Sigmoid colon (tissue), 7 donors: ENCODE data around the gene CBFA2T2. TPM values are rescaled to one million over a fixed set of nuclear protein-coding genes. Genes with fewer than 3 reads are reported as not detected.
"Not testable (repeated sequence)": the region's sequence is repeated elsewhere in the genome, so short reads cannot be mapped to it uniquely, and the experiment has no call there.

Experiments used
- DNase-seq: peaks from one replicate; pipeline ENCODE4 v3.0.0-alpha.2; 2019
- H3K27ac ChIP-seq, 4 donors: fragments of 200-600 bp; sonication (generic); one replicate each; pipeline ENCODE4 v1.5.1; 2016 to 2019; ENCODE audit warnings: mild to moderate bottlenecking in 1 of 4
- H3K27me3 ChIP-seq, 3 donors: fragments of 200-600 bp; sonication (generic); one replicate each; pipeline ENCODE4 v1.5.1; 2019; ENCODE audit warnings: mild to moderate bottlenecking in 1 of 3
- H3K36me3 ChIP-seq, 4 donors: fragments of 200-600 bp; sonication (generic); one replicate each; pipeline ENCODE4 v1.5.1; 2016 to 2019
- H3K4me1 ChIP-seq, 4 donors: fragments of 200-600 bp; sonication (generic); one replicate each; pipeline ENCODE4 v1.5.1; 2017 to 2019
- H3K4me3 ChIP-seq, 4 donors: fragments of 200-600 bp; sonication (generic); one replicate each; pipeline ENCODE4 v1.5.1; 2017 to 2019; ENCODE audit warnings: mild to moderate bottlenecking in 2 of 4, moderate library complexity in 1 of 4
- H3K9me3 ChIP-seq, 4 donors: fragments of 200-600 bp in 3 of 4; sonication (generic) in 3 of 4; one replicate each; pipeline versions ENCODE4 v1.5.1 to v1.6.1; 2013 to 2019
- EP300 ChIP-seq, 4 donors: sonication (generic); formaldehyde crosslinking; IDR thresholded peaks; one replicate each; pipeline ENCODE4 v1.6.1; 2017; ENCODE audit warnings: antibody characterized with exemption in 4 of 4
- POLR2A ChIP-seq, 2 donors: fragments of 450-650 bp; IDR thresholded peaks; one replicate each; pipeline ENCODE4 v1.6.1; 2016; ENCODE audit warnings: antibody characterized with exemption in 2 of 2, mild to moderate bottlenecking in 2 of 2, moderate library complexity in 2 of 2
- POLR2AphosphoS5 ChIP-seq, 4 donors: sonication (generic); formaldehyde crosslinking; IDR thresholded peaks; one replicate each; pipeline ENCODE4 v1.6.1; 2017; ENCODE audit warnings: antibody characterized with exemption in 4 of 4
- WGBS, 2 donors: extraction: QIAGEN DNeasy Blood & Tissue Kit; methylation state at CpG; one replicate each; pipeline ENCODE4 v1.1.7; 2013; 5-methylcytosine and 5-hydroxymethylcytosine counted together
- intact Hi-C: fragments of 100-400 bp; cut with DNase I; formaldehyde crosslinking; loops from one replicate; pipeline ENCODE4 v1.15.1; 2023
- polyA plus RNA-seq, 3 donors: library from polyadenylated mRNA; stranded (reverse); fragments of 200-250 nt; gene quantifications; one replicate each; pipeline ENCODE4 v1.2.3, GENCODE V29; 2013
- total RNA-seq, 4 donors: library from RNA; depleted of rRNA; stranded (reverse); fragments of >200 nt; gene quantifications; one replicate each; pipeline ENCODE4 v1.1.0, GENCODE V29; 2016
- TF ChIP-seq, protein P1 (sequence below), 4 experiments: fragments of 450-650 bp in 3 of 4; fragments of 200-600 bp in 1 of 4; IDR thresholded peaks; one replicate each; pipeline ENCODE4 v1.5.1; 2016 to 2019; ENCODE audit warnings: antibody characterized with exemption in 4 of 4, mild to moderate bottlenecking in 3 of 4, moderate library complexity in 2 of 4
- donor health status: healthy with polysubstance abuse.
- donor health status: Bipolar disorder and iron deficiency.
- donor health status: healthy.

Gene CBFA2T2
- total and polyA plus RNA-seq, 7 donors, result 5.4 to 26.0 (median 17.1) TPM

DNA sequence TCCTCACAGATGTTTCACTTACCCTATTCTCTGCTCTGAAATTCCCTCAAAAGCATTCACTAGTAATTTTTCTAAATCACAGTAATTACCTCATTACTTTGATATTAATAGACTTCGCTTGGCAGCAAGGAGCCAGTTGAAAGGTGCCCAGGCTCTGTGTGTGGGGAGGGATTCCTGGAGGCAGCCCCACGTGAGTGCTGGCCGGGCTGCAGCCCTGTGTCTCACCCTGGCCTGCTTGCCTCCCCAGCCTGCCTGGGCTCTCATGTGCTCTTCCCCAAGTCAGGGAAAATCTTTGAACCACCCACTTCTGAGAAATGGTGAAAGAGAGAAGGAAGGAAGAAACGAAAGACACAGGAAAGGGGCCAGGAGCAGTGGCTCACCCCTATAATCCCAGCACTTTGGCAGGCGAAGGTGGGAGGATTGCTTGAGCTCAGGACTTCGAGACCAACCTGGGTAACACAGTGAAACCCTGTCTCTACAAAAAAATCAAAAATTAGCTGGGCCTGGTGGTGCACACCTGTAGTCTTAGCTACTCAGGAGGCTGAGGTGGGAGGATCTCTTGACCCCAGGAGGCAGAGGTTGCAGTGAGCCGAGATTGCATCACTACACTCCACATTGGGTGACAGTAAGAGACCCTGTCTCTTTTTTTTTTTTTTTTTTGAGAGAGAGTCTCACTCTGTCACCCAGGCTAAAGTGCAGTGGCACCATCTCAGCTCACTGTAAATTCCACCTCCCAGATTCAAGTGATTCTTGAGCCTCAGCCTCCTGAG lies 26.4 kb upstream of the CBFA2T2 start:
- Histone ChIP-seq H3K4me1 (no peaks in the 10 kb centered on the region), H3K36me3 (no peaks in the 10 kb centered on the region), H3K27me3 (no peaks in the 10 kb centered on the region), H3K27ac (no peak overlapping the region), H3K9me3 (no peaks in the 10 kb centered on the region), H3K4me3 (no peak overlapping the region)
- WGBS, 2 donors, result 89 to 94% methylated on average over 7 of the region's 7 CpGs
- intact Hi-C loops, result no loop called here
- no peak for DNase-seq
- TF ChIP-seq, protein P1, sequence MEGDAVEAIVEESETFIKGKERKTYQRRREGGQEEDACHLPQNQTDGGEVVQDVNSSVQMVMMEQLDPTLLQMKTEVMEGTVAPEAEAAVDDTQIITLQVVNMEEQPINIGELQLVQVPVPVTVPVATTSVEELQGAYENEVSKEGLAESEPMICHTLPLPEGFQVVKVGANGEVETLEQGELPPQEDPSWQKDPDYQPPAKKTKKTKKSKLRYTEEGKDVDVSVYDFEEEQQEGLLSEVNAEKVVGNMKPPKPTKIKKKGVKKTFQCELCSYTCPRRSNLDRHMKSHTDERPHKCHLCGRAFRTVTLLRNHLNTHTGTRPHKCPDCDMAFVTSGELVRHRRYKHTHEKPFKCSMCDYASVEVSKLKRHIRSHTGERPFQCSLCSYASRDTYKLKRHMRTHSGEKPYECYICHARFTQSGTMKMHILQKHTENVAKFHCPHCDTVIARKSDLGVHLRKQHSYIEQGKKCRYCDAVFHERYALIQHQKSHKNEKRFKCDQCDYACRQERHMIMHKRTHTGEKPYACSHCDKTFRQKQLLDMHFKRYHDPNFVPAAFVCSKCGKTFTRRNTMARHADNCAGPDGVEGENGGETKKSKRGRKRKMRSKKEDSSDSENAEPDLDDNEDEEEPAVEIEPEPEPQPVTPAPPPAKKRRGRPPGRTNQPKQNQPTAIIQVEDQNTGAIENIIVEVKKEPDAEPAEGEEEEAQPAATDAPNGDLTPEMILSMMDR (IDR thresholded peaks at IDR 0.05), result no peak
- TF ChIP-seq POLR2AphosphoS5 (IDR thresholded peaks at IDR 0.05), result no peak
- TF ChIP-seq POLR2A (IDR thresholded peaks at IDR 0.05), result no peak
- no peak for TF ChIP-seq EP300 (IDR thresholded peaks at IDR 0.05)

DNA sequence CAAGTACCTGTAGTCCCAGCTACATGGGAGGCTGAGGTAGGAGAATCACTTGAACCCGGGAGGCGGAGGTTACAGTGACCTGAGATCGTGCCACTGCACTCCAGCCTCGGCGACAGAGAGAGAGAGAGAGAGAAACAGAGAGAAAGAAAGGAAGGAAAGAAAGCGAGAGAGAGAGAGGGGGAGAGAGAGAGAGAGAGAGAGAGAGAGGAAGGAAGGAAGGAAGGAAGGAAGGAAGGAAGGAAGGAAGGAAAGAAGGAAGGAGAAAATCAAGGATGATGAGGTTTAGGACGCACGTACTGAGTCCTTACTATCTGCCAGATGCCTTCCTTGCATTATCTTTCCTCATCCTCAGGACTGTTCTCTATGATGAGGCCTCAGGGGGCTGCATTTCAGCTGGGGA lies 25.1 kb upstream of the CBFA2T2 start:
- H3K27ac ChIP-seq, result peak overlapping the region in 2 of 4 donors; percentile 4 to 14
- H3K9me3 ChIP-seq, H3K4me1 ChIP-seq, H3K36me3 ChIP-seq, H3K4me3 ChIP-seq, DNase-seq, H3K27me3 ChIP-seq, intact Hi-C loops: not testable (repeated sequence)
- 91 to 96% methylated on average over 8 of the region's 8 CpGs for WGBS, 2 donors

DNA sequence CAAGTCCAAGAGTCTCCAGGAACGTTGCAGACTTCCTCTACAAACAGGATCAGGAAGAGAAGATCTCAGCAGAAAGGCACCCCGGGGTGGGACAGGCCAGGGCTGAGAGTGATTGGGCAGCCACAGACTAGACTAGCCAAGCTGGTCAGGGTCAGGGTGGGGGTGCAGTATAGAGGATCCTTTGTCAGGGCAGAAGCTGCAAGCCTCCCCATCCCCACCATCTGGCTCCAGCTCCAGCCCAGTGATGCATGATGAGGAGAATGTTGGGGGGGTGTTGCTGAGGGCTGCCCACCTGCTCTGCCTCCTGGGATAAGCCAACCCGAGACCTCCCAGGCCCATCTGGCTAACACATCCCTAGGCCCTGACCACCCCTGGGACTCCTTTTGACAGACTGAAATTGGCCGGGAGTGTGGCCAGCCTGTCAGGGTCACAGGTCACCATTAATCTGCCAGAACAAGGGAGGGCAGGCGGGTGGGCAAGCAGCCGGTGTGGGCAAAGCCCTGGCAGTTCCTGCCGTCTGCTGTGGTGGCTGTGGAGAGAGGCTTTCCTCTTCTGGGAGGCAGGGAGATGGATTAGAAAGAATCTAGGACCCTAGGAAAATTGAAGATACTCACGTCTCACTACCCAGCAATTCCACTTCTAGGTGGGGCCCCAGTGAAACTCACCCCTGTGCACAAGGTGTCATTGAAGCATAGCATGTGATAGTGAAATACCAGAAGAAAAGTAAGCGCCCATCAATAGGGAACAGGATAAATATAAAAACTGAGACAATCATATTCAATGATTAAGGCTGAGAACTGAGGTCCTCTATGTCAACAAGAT lies 24.2 kb upstream of the CBFA2T2 start:
- Histone ChIP-seq H3K27me3 (no peaks in the 10 kb centered on the region), H3K4me1 (no peaks in the 10 kb centered on the region), H3K36me3 (no peaks in the 10 kb centered on the region), H3K27ac (peak overlapping the region in 3 of 4 donors; percentile 10 to 46 (median 34)), H3K4me3 (no peak overlapping the region), H3K9me3 (no peaks in the 10 kb centered on the region)
- 70 to 71% methylated on average over 9 of the region's 9 CpGs for WGBS, 2 donors
- intact Hi-C loops, result no loop called here
- TF ChIP-seq POLR2AphosphoS5 (IDR thresholded peaks at IDR 0.05) (peak in 2 of 4 donors; percentile 12 to 50), POLR2A (IDR thresholded peaks at IDR 0.05) (no peak), EP300 (IDR thresholded peaks at IDR 0.05) (no peak)
- TF ChIP-seq, protein P1 (IDR thresholded peaks at IDR 0.05), result no peak
- peak; percentile 67 for DNase-seq

DNA sequence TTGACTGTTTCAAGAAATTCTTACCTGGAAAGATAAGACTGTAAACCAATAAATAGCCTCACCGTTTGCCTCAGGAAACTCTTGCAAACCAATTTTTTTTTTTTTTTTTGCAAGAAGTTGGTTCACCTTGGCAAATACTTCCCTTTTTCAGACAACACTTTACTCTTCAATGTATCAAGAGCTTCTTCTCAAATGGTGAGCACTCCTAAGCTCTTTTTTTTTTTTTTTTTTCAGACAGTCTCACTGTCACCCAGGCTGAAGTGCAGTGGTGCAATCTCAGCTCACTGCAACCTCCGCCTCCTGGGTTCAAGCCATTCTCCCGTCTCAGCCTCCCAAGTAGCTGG lies 23.6 kb upstream of the CBFA2T2 start:
- H3K9me3 ChIP-seq, result no peaks in the 10 kb centered on the region
- H3K27ac ChIP-seq, result peak overlapping the region in 2 of 4 donors; percentile 34 to 46
- H3K4me3 ChIP-seq, result no peak overlapping the region
- H3K4me1 ChIP-seq, result no peaks in the 10 kb centered on the region
- H3K27me3 ChIP-seq, result no peaks in the 10 kb centered on the region
- no peak for TF ChIP-seq POLR2A (IDR thresholded peaks at IDR 0.05)
- no peak for TF ChIP-seq EP300 (IDR thresholded peaks at IDR 0.05)
- TF ChIP-seq, protein P1 (IDR thresholded peaks at IDR 0.05), result no peak
- no peak for TF ChIP-seq POLR2AphosphoS5 (IDR thresholded peaks at IDR 0.05)
- H3K36me3 ChIP-seq, result no peaks in the 10 kb centered on the region
- 68 to 72% methylated on average over 3 of the region's 3 CpGs for WGBS, 2 donors
- no peak for DNase-seq
- intact Hi-C loops, result no loop called here

DNA sequence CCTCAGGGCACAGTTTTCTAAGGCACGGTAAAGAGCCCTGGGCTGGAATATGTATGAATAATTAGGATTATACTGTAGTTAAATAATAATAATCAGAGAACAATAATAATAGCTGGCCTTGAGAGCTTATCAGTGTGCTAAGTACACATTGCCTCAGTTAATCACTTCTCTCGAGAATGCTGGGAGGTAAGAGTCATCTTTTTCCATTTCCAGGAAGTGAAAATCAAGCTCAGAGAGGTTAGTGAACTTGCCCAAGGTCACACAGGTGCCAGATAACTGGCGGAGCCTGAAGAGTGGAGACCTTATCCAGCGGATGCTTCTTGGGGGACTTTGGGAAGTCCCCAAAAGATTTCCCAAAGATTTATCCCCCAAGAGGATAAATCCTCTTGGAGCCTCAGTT lies 19.4 kb upstream of the CBFA2T2 start:
- TF ChIP-seq, protein P1 (IDR thresholded peaks at IDR 0.05), result no peak
- TF ChIP-seq POLR2AphosphoS5 (IDR thresholded peaks at IDR 0.05) (no peak), POLR2A (IDR thresholded peaks at IDR 0.05) (no peak), EP300 (IDR thresholded peaks at IDR 0.05) (no peak)
- Histone ChIP-seq H3K4me3 (no peak overlapping the region), H3K36me3 (no peaks in the 10 kb centered on the region), H3K27ac (no peak overlapping the region), H3K4me1 (no peaks in the 10 kb centered on the region), H3K9me3 (no peaks in the 10 kb centered on the region), H3K27me3 (no peaks in the 10 kb centered on the region)
- WGBS, 2 donors, result 59 to 78% methylated on average over 4 of the region's 4 CpGs
- intact Hi-C loops, result no loop called here
- no peak for DNase-seq
